ENCODE data around the gene F7.

GRCh38 chr13:113075711-113076110 is 29.9 kb upstream of the F7 start:
- TF ChIP-seq GATA2 (IDR thresholded peaks at IDR 0.05; ENCODE audit: low read depth, low read length) = no peak
- TF ChIP-seq GATA3 (IDR thresholded peaks at IDR 0.05; ENCODE audit: low read depth, low read length) = no peak

Data from SH-SY5Y (cell line).